ENCODE results near the gene KIDINS220.

KIDINS220 gene

GRCh38 chr2:8679827-8680731 is 157.3 kb downstream of the KIDINS220 start:
- TF ChIP-seq CTCF (IDR thresholded peaks at IDR 0.05; ENCODE audit: extremely low read depth, missing control alignments): no peak
- DNase-seq (ENCODE audit: low spot score): no peak

GRCh38 chr2:8679567-8679826 is 157.9 kb downstream of the KIDINS220 start:
- no peak for DNase-seq (ENCODE audit: low spot score)
- no peak for TF ChIP-seq CTCF (IDR thresholded peaks at IDR 0.05; ENCODE audit: extremely low read depth, missing control alignments)

Data from GM20000 (cell line).